ENCODE results near the gene THAP4. TPM values are rescaled to one million over a fixed set of nuclear protein-coding genes. Genes with fewer than 3 reads are reported as not detected.

Gene THAP4
- total RNA-seq, 2 donors from 2014 or later: 66.6 to 68.0 TPM

GRCh38 chr2:241548451-241548835 lies 88.5 kb downstream of the THAP4 start:
- no peak overlapping the region for H3K9ac ChIP-seq (ENCODE audit: low read depth in 2 of 2, low read length in 2 of 2)
- H3K4me3 ChIP-seq: no peak overlapping the region
- no peaks in the 10 kb centered on the region for H3K4me1 ChIP-seq
- H3K27me3 ChIP-seq: peaks cover 7% of the 10 kb centered on the region
- TF ChIP-seq CTCF (IDR thresholded peaks at IDR 0.05): no peak
- H3K36me3 ChIP-seq: no peaks in the 10 kb centered on the region
- H3K27ac ChIP-seq: no peak overlapping the region
- intact Hi-C loops (cut with DNase I): no loop called here
- no peaks in the 10 kb centered on the region for H3K9me3 ChIP-seq
- DNase-seq: no peak

- DNase-seq: no peak
- H3K9ac ChIP-seq (ENCODE audit: low read depth in 2 of 2, low read length in 2 of 2): no peak overlapping the region
- H3K4me1 ChIP-seq: no peaks in the 10 kb centered on the region
- H3K9me3 ChIP-seq: no peaks in the 10 kb centered on the region
- H3K4me3 ChIP-seq: no peak overlapping the region
- H3K36me3 ChIP-seq: no peaks in the 10 kb centered on the region
- H3K27me3 ChIP-seq: peaks cover 7% of the 10 kb centered on the region
- intact Hi-C loops (cut with DNase I): no loop called here
- TF ChIP-seq CTCF (IDR thresholded peaks at IDR 0.05): no peak
- no peak overlapping the region for H3K27ac ChIP-seq
Measured at GRCh38 chr2:241547781-241548450, 89.0 kb downstream of the THAP4 start.

- TF ChIP-seq CTCF (IDR thresholded peaks at IDR 0.05): no peak
- no peak for DNase-seq
- no peaks in the 10 kb centered on the region for H3K4me1 ChIP-seq
- H3K36me3 ChIP-seq: no peaks in the 10 kb centered on the region
- H3K9me3 ChIP-seq: no peaks in the 10 kb centered on the region
- H3K27me3 ChIP-seq: peaks cover 16% of the 10 kb centered on the region
- H3K27ac ChIP-seq: no peak overlapping the region
- no peak overlapping the region for H3K9ac ChIP-seq (ENCODE audit: low read depth in 2 of 2, low read length in 2 of 2)
- intact Hi-C loops (cut with DNase I): no loop called here
- H3K4me3 ChIP-seq: no peak overlapping the region
Measured at GRCh38 chr2:241546771-241547498, 90.0 kb downstream of the THAP4 start.

GRCh38 chr2:241545523-241546473 lies 91.2 kb downstream of the THAP4 start:
- Histone ChIP-seq H3K4me3 (no peak overlapping the region), H3K9ac (ENCODE audit: low read depth in 2 of 2, low read length in 2 of 2) (no peak overlapping the region), H3K27ac (no peak overlapping the region), H3K27me3 (peaks cover 27% of the 10 kb centered on the region), H3K9me3 (no peaks in the 10 kb centered on the region), H3K36me3 (no peaks in the 10 kb centered on the region), H3K4me1 (no peaks in the 10 kb centered on the region)
- no peak for TF ChIP-seq CTCF (IDR thresholded peaks at IDR 0.05)
- DNase-seq: no peak
- intact Hi-C loops (cut with DNase I): no loop called here

GRCh38 chr2:241545106-241545505 lies 91.9 kb downstream of the THAP4 start:
- H3K4me1 ChIP-seq: no peaks in the 10 kb centered on the region
- H3K4me3 ChIP-seq: no peak overlapping the region
- no peak for DNase-seq
- H3K36me3 ChIP-seq: no peaks in the 10 kb centered on the region
- peaks cover 30% of the 10 kb centered on the region for H3K27me3 ChIP-seq
- no peak overlapping the region for H3K27ac ChIP-seq
- TF ChIP-seq CTCF (IDR thresholded peaks at IDR 0.05): no peak
- intact Hi-C loops (cut with DNase I): no loop called here
- H3K9me3 ChIP-seq: no peaks in the 10 kb centered on the region
- no peak overlapping the region for H3K9ac ChIP-seq (ENCODE audit: low read depth in 2 of 2, low read length in 2 of 2)
